Endothelial cell of umbilical vein (primary cell): ENCODE measurements around the gene GSTT4. TPM values are rescaled to one million over a fixed set of nuclear protein-coding genes. Genes with fewer than 3 reads are reported as not detected.

ENCODE experiments used
- BruUV-seq: library from RNA; stranded (reverse); fragments of 400-500 nt; replicated peaks from 2 replicates; lab custom pipeline; 2021; lab: Mats Ljungman, UMichigan
- CTCF ChIA-PET: fragments of 300-600, 350-600 bp; sonication (Branson Sonifier 250); formaldehyde crosslinking; loops from one replicate; lab custom pipeline; 2021; ENCODE audit warnings: antibody characterized with exemption, inconsistent platforms; lab: Charles Lee
- POLR2A ChIA-PET: fragments of 300-600, 350-600 bp; sonication (Branson Sonifier 250); formaldehyde crosslinking; loops from one replicate; lab custom pipeline; 2021; ENCODE audit warnings: antibody characterized with exemption, inconsistent platforms; lab: Charles Lee
- DNase-seq: peaks from one replicate; pipeline ENCODE4 v3.0.0-alpha.2; 2011; ENCODE audit warnings: low read depth, low spot score
- FAIRE-seq: peaks from 2 replicates; lab custom pipeline; 2011; peaks lifted over from hg19 to GRCh38; lab: Jason Lieb, UNC
- H2AFZ ChIP-seq: 2 replicates; pipeline ENCODE4 v1.6.0; 2012; ENCODE audit warnings: low read depth, low read length, control low read depth, inconsistent platforms
- H3K27ac ChIP-seq: 2 replicates; pipeline ENCODE4 v1.5.1; 2011; ENCODE audit warnings: low read depth, mild to moderate bottlenecking, control low read depth, low read length, moderate library complexity; ENCODE audit not compliant: insufficient read depth
- H3K27me3 ChIP-seq, 2 experiments: 2 replicates each; pipeline versions ENCODE4 v1.6.0 to v1.6.1; 2011; ENCODE audit warnings: low read length in 2 of 2, mixed read lengths in 1 of 2; ENCODE audit not compliant: control insufficient read depth in 2 of 2, insufficient read depth in 2 of 2
- H3K36me3 ChIP-seq, 2 experiments: 2 replicates in 1 of 2; 3 replicates in 1 of 2; pipeline ENCODE4 v1.5.1; 2011; ENCODE audit warnings: low read length in 2 of 2, mild to moderate bottlenecking in 1 of 2, moderate library complexity in 1 of 2; ENCODE audit not compliant: control insufficient read depth in 2 of 2, insufficient read depth in 2 of 2; ENCODE audit errors: extremely low read depth in 1 of 2
- H3K4me1 ChIP-seq: 3 replicates; pipeline ENCODE4 v1.5.1; 2011; ENCODE audit warnings: mild to moderate bottlenecking, low read length; ENCODE audit not compliant: control insufficient read depth, insufficient read depth; ENCODE audit errors: extremely low read depth
- H3K4me2 ChIP-seq: 2 replicates; pipeline ENCODE4 v1.6.1; 2011; ENCODE audit warnings: low read length, control low read depth, mixed read lengths; ENCODE audit not compliant: insufficient read depth
- H3K4me3 ChIP-seq, 3 experiments: fragments of 200-600 bp in 1 of 3; sonication (generic), shearing (Covaris generic) in 1 of 3; replicated peaks in 1 of 3; 2 replicates each; pipeline ENCODE4 v1.5.1; 2011 to 2016; ENCODE audit warnings: control low read depth in 3 of 3, low read length in 3 of 3, mild to moderate bottlenecking in 2 of 3, inconsistent platforms in 1 of 3, low read depth in 1 of 3, moderate library complexity in 1 of 3; ENCODE audit not compliant: insufficient read depth in 1 of 3
- H3K79me2 ChIP-seq: 2 replicates; pipeline ENCODE4 v1.6.0; 2012; ENCODE audit warnings: low read length, inconsistent platforms; ENCODE audit not compliant: control insufficient read depth, insufficient read depth
- H3K9ac ChIP-seq: replicated peaks from 2 replicates; pipeline ENCODE3; 2011; ENCODE audit warnings: low read length, control low read depth; ENCODE audit not compliant: insufficient read depth; ENCODE audit errors: extremely low read depth
- H3K9me1 ChIP-seq: replicated peaks from 3 replicates; pipeline ENCODE4 v1.6.0; 2011; ENCODE audit warnings: mild to moderate bottlenecking, low read length; ENCODE audit not compliant: control insufficient read depth, insufficient read depth; ENCODE audit errors: extremely low read depth
- H3K9me3 ChIP-seq: replicated peaks from 2 replicates; pipeline ENCODE4 v1.5.1; 2012; ENCODE audit warnings: low read length, inconsistent platforms; ENCODE audit not compliant: control insufficient read depth, insufficient read depth
- H4K20me1 ChIP-seq: replicated peaks from 2 replicates; pipeline ENCODE3; 2011; ENCODE audit warnings: mild to moderate bottlenecking, low read length; ENCODE audit not compliant: control insufficient read depth, insufficient read depth; ENCODE audit errors: extremely low read depth
- CTCF ChIP-seq, 2 donors: IDR thresholded peaks; 1 replicate in 1 of 2; 2 replicates in 1 of 2; pipeline ENCODE4 v1.5.1; 2011; ENCODE audit warnings: low read length in 2 of 2, mild to moderate bottlenecking in 2 of 2, moderate library complexity in 2 of 2, control low read depth in 1 of 2, inconsistent platforms in 1 of 2, low read depth in 1 of 2; ENCODE audit not compliant: insufficient read depth in 1 of 2; ENCODE audit errors: extremely low read depth in 1 of 2
- EZH2 ChIP-seq: IDR thresholded peaks from 2 replicates; pipeline ENCODE4 v1.6.1; 2012; ENCODE audit warnings: borderline replicate concordance, low read depth, mild to moderate bottlenecking, moderate library complexity, low read length, inconsistent platforms; ENCODE audit not compliant: severe bottlenecking
- FOS ChIP-seq: IDR thresholded peaks from 2 replicates; pipeline ENCODE4 v1.6.1; 2011; ENCODE audit warnings: mild to moderate bottlenecking, low read length, moderate library complexity, borderline replicate concordance; ENCODE audit not compliant: insufficient read depth
- GATA2 ChIP-seq: IDR thresholded peaks from 2 replicates; pipeline ENCODE4 v1.7.0; 2011; ENCODE audit warnings: low read depth, mild to moderate bottlenecking, moderate library complexity, mixed read lengths, low read length; ENCODE audit not compliant: insufficient read length, insufficient read depth
- JUN ChIP-seq: IDR thresholded peaks from 2 replicates; pipeline ENCODE4 v1.6.1; 2011; ENCODE audit warnings: borderline replicate concordance, low read depth; ENCODE audit not compliant: insufficient read length, insufficient read depth
- MAX ChIP-seq: IDR thresholded peaks from 2 replicates; pipeline ENCODE4 v1.6.1; 2011; ENCODE audit not compliant: insufficient read depth, insufficient read length
- MYC ChIP-seq: IDR thresholded peaks from one replicate; pipeline ENCODE4 v1.6.1; 2011; ENCODE audit warnings: mild to moderate bottlenecking, low read depth, low read length
- POLR2A ChIP-seq: IDR thresholded peaks from 2 replicates; pipeline ENCODE4 v1.6.1; 2012; ENCODE audit warnings: low read depth, mild to moderate bottlenecking, control low read depth, low read length
- POLR2AphosphoS5 ChIP-seq: IDR thresholded peaks from 2 replicates; pipeline ENCODE4 v1.6.1; 2012; ENCODE audit warnings: low read depth, mild to moderate bottlenecking, control low read depth, low read length, moderate library complexity; ENCODE audit not compliant: insufficient read depth
- dilution Hi-C: fragments of 300-500 bp; cut with MboI; formaldehyde crosslinking; loops from one replicate; pipeline ENCODE4 v1.15.0; 2019; ENCODE audit warnings: low sequenced_read_pairs; ENCODE audit not compliant: extremely low pct_ligation_motif_present
- intact Hi-C: fragments of 100-400 bp; cut with micrococcal nuclease; formaldehyde crosslinking; loops from one replicate; pipeline ENCODE4 v1.10.0; 2022
- polyA plus RNA-seq, 4 experiments: library from polyadenylated mRNA; depleted of rRNA in 3 of 4; stranded (reverse) in 3 of 4; unstranded in 1 of 4; fragments of >200 nt; gene quantifications; 2 replicates each; pipeline versions ENCODE4 v1.2.1 to v1.2.3, GENCODE V29; 2011 to 2012; ENCODE audit warnings: missing spikeins in 1 of 4
- total RNA-seq: library from RNA; stranded (reverse); gene quantifications from 2 replicates; pipeline ENCODE4 v1.2.3, GENCODE V29; 2021

The GSTT4 gene
- total and polyA plus RNA-seq, 2 donors (not counting 3 experiments of a cell fraction or from before 2014, with no cell fraction given), result not detected

GRCh38 chr22:24024354-24024753 lies 19.1 kb upstream of the GSTT4 start:
- Histone ChIP-seq H3K27ac (no peak overlapping the region), H3K9me3 (no peaks in the 10 kb centered on the region), H3K9me1 (no peaks in the 10 kb centered on the region), H3K4me3 (no peak overlapping the region), H3K9ac (no peak overlapping the region), H4K20me1 (no peaks in the 10 kb centered on the region), H3K27me3 (no peaks in the 10 kb centered on the region), H3K79me2 (peaks cover 35% of the 10 kb centered on the region), H3K4me2 (no peak overlapping the region), H3K36me3 (no peaks in the 10 kb centered on the region), H3K4me1 (peaks cover 14% of the 10 kb centered on the region), H2AFZ (no peak overlapping the region)
- CTCF ChIA-PET, result no interaction called here
- DNase-seq (no peak), FAIRE-seq (no peak)
- dilution Hi-C loops (no loop called here), intact Hi-C loops (no loop called here)
- POLR2A ChIA-PET, result no interaction called here
- no TSS peak for BruUV-seq
- TF ChIP-seq POLR2A (no peak), MAX (no peak), POLR2AphosphoS5 (no peak), FOS (no peak), JUN (no peak), MYC (no peak), GATA2 (no peak), CTCF (IDR thresholded peaks at IDR 0.05; ENCODE audit: extremely low read depth in 1 of 2, insufficient read depth in 1 of 2, low read depth in 1 of 2, low read length in 2 of 2) (no peak), EZH2 (no peak)
